Measurements from ENCODE around the gene DIP2B.
"Not testable (repeated sequence)": the region's sequence is repeated elsewhere in the genome, so short reads cannot be mapped to it uniquely, and the experiment has no call there.

The DIP2B gene

GRCh38 chr12:50521781-50522180, 17.0 kb downstream of the DIP2B start:
- not testable (repeated sequence) for DNase-seq

- DNase-seq, result no peak
Measured at GRCh38 chr12:50523772-50524171, 19.0 kb downstream of the DIP2B start.

- DNase-seq, result no peak
Measured at GRCh38 chr12:50524621-50525020, 19.8 kb downstream of the DIP2B start.

GRCh38 chr12:50525422-50525821, 20.6 kb downstream of the DIP2B start:
- DNase-seq, result no peak

GRCh38 chr12:50527359-50527726, 22.6 kb downstream of the DIP2B start:
- no peak for DNase-seq

- DNase-seq, result no peak
Measured at GRCh38 chr12:50528800-50529199, 24.0 kb downstream of the DIP2B start.

- no peak for DNase-seq
Measured at GRCh38 chr12:50529345-50529744, 24.6 kb downstream of the DIP2B start.

GRCh38 chr12:50530532-50530931, 25.7 kb downstream of the DIP2B start:
- no peak for DNase-seq

- no peak for DNase-seq
Measured at GRCh38 chr12:50533203-50533584, 28.4 kb downstream of the DIP2B start.

- DNase-seq, result no peak
Measured at GRCh38 chr12:50533971-50534370, 29.2 kb downstream of the DIP2B start.

- DNase-seq, result no peak
Measured at GRCh38 chr12:50536831-50537537, 32.2 kb downstream of the DIP2B start.

GRCh38 chr12:50537538-50537919, 32.7 kb downstream of the DIP2B start:
- DNase-seq, result no peak

- no peak for DNase-seq
Measured at GRCh38 chr12:50538182-50538581, 33.4 kb downstream of the DIP2B start.

- DNase-seq, result no peak
Measured at GRCh38 chr12:50541139-50541538, 36.4 kb downstream of the DIP2B start.

GRCh38 chr12:50542448-50542847, 37.7 kb downstream of the DIP2B start:
- no peak for DNase-seq

GRCh38 chr12:50543188-50543587, 38.4 kb downstream of the DIP2B start:
- DNase-seq, result not testable (repeated sequence)

GRCh38 chr12:50545213-50545612, 40.4 kb downstream of the DIP2B start:
- DNase-seq, result no peak

GRCh38 chr12:50545786-50546185, 41.0 kb downstream of the DIP2B start:
- DNase-seq, result no peak

- no peak for DNase-seq
Measured at GRCh38 chr12:50546441-50547318, 41.9 kb downstream of the DIP2B start.

- no peak for DNase-seq
Measured at GRCh38 chr12:50547742-50548141, 43.0 kb downstream of the DIP2B start.

- no peak for DNase-seq
Measured at GRCh38 chr12:50549885-50550284, 45.1 kb downstream of the DIP2B start.

GRCh38 chr12:50550530-50551223, 45.9 kb downstream of the DIP2B start:
- no peak for DNase-seq

- no peak for DNase-seq
Measured at GRCh38 chr12:50551866-50552265, 47.1 kb downstream of the DIP2B start.

GRCh38 chr12:50554651-50555050, 49.9 kb downstream of the DIP2B start:
- DNase-seq, result no peak
